Upper lobe of left lung (tissue), 4 donors: ENCODE data around the gene TLK1.

ENCODE experiments used
- POLR2A ChIP-seq, 4 donors: fragments of 450-650 bp; IDR thresholded peaks; one replicate each; pipeline ENCODE4 v1.5.1; 2016 to 2017; ENCODE audit warnings: antibody characterized with exemption in 4 of 4, mild to moderate bottlenecking in 2 of 4
- TF ChIP-seq, protein P1 (sequence below), 6 experiments: fragments of 450-650 bp in 4 of 6; fragments of 200-600 bp in 2 of 6; sonication (generic) in 2 of 6; IDR thresholded peaks; one replicate each; pipeline ENCODE4 v1.5.1; 2016 to 2019; ENCODE audit warnings: antibody characterized with exemption in 6 of 6

DNA sequence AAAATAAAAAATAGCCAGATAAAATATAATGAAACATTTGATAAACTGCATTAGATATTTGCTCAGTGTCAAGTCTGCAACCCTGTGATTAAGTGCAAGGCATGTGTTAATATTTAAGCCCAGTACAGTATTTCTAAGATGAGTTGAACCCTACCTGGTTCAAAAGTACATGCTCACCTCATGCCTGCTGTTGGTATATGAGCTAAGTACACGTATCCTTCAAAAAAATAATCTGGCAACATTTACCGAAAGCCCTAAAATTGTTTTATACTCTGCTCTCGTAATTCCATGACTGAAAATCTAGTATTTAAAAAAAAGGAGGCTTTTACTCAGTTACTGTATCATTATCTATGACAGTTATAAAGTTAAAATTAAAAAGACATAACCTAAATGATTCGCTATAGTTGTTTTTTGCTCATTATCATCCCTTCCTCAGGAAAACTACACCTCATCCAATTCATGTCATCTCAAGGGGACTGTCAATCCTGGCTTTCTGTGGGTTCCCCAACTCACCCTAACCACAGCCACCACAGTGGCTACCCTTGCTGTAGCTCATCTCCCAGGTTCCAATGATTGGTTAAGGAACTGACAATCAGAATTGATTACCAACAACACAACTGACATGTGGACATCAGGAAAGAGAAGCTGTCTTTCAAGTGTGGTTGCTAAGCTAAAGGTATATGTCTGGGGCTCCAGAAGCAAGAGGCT is 10.6 kb downstream of the TLK1 start:
- TF ChIP-seq, protein P1, sequence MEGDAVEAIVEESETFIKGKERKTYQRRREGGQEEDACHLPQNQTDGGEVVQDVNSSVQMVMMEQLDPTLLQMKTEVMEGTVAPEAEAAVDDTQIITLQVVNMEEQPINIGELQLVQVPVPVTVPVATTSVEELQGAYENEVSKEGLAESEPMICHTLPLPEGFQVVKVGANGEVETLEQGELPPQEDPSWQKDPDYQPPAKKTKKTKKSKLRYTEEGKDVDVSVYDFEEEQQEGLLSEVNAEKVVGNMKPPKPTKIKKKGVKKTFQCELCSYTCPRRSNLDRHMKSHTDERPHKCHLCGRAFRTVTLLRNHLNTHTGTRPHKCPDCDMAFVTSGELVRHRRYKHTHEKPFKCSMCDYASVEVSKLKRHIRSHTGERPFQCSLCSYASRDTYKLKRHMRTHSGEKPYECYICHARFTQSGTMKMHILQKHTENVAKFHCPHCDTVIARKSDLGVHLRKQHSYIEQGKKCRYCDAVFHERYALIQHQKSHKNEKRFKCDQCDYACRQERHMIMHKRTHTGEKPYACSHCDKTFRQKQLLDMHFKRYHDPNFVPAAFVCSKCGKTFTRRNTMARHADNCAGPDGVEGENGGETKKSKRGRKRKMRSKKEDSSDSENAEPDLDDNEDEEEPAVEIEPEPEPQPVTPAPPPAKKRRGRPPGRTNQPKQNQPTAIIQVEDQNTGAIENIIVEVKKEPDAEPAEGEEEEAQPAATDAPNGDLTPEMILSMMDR (IDR thresholded peaks at IDR 0.05) = no peak
- no peak for TF ChIP-seq POLR2A (IDR thresholded peaks at IDR 0.05)
